Measurements from ENCODE around the gene MGRN1. TPM values are rescaled to one million over a fixed set of nuclear protein-coding genes. Genes with fewer than 3 reads are reported as not detected.

MGRN1 gene
- total RNA-seq, 3 donors from 2014 or later (not counting 1 experiment from before 2014, with no cell fraction given), result 102 to 106 (median 105) TPM

DNA sequence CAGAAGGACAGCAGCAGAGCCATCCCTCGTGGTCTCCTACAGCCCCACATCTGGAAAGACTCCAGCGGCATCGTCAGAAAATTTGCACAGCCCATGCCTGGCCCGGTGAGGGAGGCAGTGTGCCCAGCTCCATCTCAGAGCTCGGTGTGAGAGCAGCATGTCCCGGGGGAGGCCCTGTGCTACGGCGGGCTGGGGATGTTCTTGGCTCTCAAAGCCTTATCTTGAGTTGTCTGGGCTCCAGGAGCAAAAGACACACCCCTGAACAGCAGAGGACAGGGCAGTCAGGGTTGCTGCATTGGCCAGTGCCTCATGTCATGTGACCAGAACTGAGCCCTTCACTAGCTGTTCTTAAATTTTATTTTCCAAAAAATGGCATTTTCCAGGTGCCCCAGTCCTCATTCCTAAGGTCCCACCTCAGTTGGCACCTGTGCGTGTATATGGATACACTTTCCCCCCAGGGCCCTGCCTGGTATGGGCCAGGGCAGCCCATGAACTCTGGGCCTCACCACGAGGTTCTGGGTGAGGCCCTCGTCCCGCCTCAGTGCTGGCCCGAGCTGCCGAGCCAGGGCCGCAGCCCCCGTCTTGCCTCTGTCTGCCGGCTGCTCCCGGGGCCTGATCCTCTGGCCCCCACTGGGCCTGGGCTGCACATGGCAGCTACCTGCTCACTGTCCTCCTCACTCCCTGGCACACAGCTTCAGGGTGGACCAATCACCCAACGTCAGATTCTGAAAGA is 71.7 kb downstream of the MGRN1 start:
- Mint-ChIP-seq H3K27me3 (ENCODE audit: low read depth in 2 of 2) (no peaks in the 10 kb centered on the region), H3K36me3 (no peaks in the 10 kb centered on the region), H3K27ac (peak overlapping the region; percentile 80 to 85), H3K9me3 (no peaks in the 10 kb centered on the region), H3K4me1 (peaks cover 7 to 9% of the 10 kb centered on the region in 2 donors), H3K4me3 (peak overlapping the region; percentile 25)
- Histone ChIP-seq H3K27ac (ENCODE audit: low read length) (peak overlapping the region; percentile 34), H3K9me3 (ENCODE audit: control insufficient read depth, insufficient read depth, low read length) (no peaks in the 10 kb centered on the region), H3K4me3 (ENCODE audit: low read length) (no peak overlapping the region), H3K4me1 (ENCODE audit: control insufficient read depth, insufficient read depth, low read length) (peaks cover 35% of the 10 kb centered on the region), H3K36me3 (ENCODE audit: control insufficient read depth, insufficient read depth, low read length) (peaks cover 45% of the 10 kb centered on the region), H3K27me3 (ENCODE audit: control insufficient read depth, insufficient read depth, low read length) (no peaks in the 10 kb centered on the region)
- peak in 1 of 2 donors; percentile 9 for DNase-seq
- WGBS (ENCODE audit: insufficient coverage), result 91% methylated on average over 19 of the region's 19 CpGs
- TF ChIP-seq CTCF (IDR thresholded peaks at IDR 0.05), result no peak
- intact Hi-C loops (cut with micrococcal nuclease), result no loop called here
- ATAC-seq, result no peak

DNA sequence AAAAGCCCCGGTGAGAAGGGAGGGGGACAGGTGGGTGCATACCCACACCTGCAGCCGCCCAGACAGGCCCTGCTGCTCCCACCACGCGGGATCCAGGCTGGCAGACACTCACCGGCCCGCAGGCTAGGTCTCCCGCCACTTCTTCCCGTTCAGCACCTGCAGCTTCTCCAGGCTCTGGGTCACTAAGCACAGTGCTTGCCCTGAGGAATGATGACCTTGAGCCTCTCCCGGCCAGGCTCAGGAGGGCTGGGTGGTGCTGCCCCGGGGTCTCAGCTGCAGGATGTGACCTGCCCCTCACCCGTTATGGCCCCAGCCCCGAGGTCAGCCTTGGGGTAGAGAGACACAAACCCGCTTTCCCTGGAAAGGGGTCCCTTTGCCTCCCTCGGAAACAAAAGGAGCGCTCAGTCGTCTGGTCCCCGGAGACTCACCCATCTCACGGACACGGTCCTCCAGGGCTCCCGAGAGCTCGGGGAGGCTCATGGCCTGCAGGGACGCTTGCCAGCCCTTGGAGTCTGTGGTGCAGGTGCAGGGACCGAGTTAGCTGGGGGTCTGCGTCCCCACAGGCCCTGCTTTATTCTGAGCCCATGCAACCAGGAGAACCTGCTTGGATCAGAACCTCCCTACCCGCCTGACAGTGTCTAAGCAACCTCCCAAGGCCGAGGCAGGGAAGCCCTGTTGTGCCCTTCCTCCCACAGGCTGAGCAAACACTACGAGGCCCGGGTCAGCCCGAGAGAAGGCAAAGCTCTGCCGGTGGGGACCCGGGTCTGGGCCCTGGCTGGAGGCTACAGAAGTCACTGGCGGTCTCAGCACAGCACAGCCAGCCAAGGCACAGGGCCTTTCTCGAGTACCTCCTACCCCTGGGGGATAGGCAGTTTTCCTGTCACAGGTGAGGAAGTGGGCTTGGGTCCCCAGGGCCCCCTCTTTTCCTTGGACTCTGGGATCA is 72.5 kb downstream of the MGRN1 start:
- no peak overlapping the region for H3K27ac ChIP-seq (ENCODE audit: low read length)
- H3K36me3 ChIP-seq (ENCODE audit: control insufficient read depth, insufficient read depth, low read length), result peaks cover 48% of the 10 kb centered on the region
- Mint-ChIP-seq H3K4me3 (no peak overlapping the region), H3K27ac (no peak overlapping the region), H3K27me3 (ENCODE audit: low read depth in 2 of 2) (no peaks in the 10 kb centered on the region), H3K4me1 (peaks cover 7 to 10% of the 10 kb centered on the region in 2 donors), H3K36me3 (no peaks in the 10 kb centered on the region), H3K9me3 (no peaks in the 10 kb centered on the region)
- intact Hi-C loops (cut with micrococcal nuclease), result no loop called here
- WGBS (ENCODE audit: insufficient coverage), result 94% methylated on average over 33 of the region's 33 CpGs
- H3K27me3 ChIP-seq (ENCODE audit: control insufficient read depth, insufficient read depth, low read length), result no peaks in the 10 kb centered on the region
- ATAC-seq (no peak), DNase-seq (peak in 1 of 2 donors; percentile 4)
- no peak overlapping the region for H3K4me3 ChIP-seq (ENCODE audit: low read length)
- H3K9me3 ChIP-seq (ENCODE audit: control insufficient read depth, insufficient read depth, low read length), result no peaks in the 10 kb centered on the region
- no peak for TF ChIP-seq CTCF (IDR thresholded peaks at IDR 0.05)
- peaks cover 41% of the 10 kb centered on the region for H3K4me1 ChIP-seq (ENCODE audit: control insufficient read depth, insufficient read depth, low read length)

GRCh38 chr16:4697848-4698291 is 73.2 kb downstream of the MGRN1 start:
- Histone ChIP-seq H3K27me3 (ENCODE audit: control insufficient read depth, insufficient read depth, low read length) (no peaks in the 10 kb centered on the region), H3K36me3 (ENCODE audit: control insufficient read depth, insufficient read depth, low read length) (peaks cover 48% of the 10 kb centered on the region), H3K4me3 (ENCODE audit: low read length) (no peak overlapping the region), H3K27ac (ENCODE audit: low read length) (no peak overlapping the region), H3K4me1 (ENCODE audit: control insufficient read depth, insufficient read depth, low read length) (peaks cover 35% of the 10 kb centered on the region), H3K9me3 (ENCODE audit: control insufficient read depth, insufficient read depth, low read length) (no peaks in the 10 kb centered on the region)
- Mint-ChIP-seq H3K9me3 (no peaks in the 10 kb centered on the region), H3K27me3 (ENCODE audit: low read depth in 2 of 2) (no peaks in the 10 kb centered on the region), H3K36me3 (no peaks in the 10 kb centered on the region), H3K4me3 (no peak overlapping the region), H3K4me1 (peaks cover 7 to 13% of the 10 kb centered on the region in 2 donors), H3K27ac (no peak overlapping the region)
- intact Hi-C loops (cut with micrococcal nuclease), result no loop called here
- ATAC-seq (no peak), DNase-seq (peak in 1 of 2 donors; percentile 6)
- WGBS (ENCODE audit: insufficient coverage), result 97% methylated on average over 6 of the region's 9 CpGs
- no peak for TF ChIP-seq CTCF (IDR thresholded peaks at IDR 0.05)
